NCI-H1694 treated with DMSO at 0.1 percent for 48 hours (cell line): Measurements from ENCODE around the gene C9orf43.
"Not testable (repeated sequence)": the region's sequence is repeated elsewhere in the genome, so short reads cannot be mapped to it uniquely, and the experiment has no call there.

Source experiments
- DNase-seq: peaks from one replicate; lab custom pipeline; 2025; lab: John Stamatoyannopoulos, UW

Gene C9orf43

DNA sequence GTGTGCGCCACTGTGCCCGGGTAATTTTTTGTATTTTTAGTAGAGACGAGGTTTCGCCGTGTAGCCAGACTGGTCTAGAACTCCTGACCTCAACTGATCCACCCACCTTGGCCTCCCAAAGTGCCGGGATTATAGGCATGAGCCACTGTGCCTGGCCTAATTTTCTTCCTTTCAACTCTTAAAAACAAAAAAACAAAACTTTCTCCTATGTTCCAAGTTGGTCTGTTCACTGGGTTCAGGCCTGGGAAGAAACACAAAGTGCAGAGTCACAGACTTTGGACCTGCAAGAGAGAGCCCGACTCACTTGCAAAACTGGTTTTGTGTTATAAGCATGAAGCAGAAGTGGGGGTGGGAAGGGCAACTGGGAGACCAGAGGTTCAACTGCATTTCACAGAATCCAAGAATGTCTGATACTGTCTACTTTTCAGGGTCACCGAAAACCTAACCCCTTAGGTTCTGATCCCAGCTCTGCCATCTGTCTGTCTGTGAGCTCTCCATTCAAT is 28.6 kb upstream of the C9orf43 start:
- no peak for DNase-seq

DNA sequence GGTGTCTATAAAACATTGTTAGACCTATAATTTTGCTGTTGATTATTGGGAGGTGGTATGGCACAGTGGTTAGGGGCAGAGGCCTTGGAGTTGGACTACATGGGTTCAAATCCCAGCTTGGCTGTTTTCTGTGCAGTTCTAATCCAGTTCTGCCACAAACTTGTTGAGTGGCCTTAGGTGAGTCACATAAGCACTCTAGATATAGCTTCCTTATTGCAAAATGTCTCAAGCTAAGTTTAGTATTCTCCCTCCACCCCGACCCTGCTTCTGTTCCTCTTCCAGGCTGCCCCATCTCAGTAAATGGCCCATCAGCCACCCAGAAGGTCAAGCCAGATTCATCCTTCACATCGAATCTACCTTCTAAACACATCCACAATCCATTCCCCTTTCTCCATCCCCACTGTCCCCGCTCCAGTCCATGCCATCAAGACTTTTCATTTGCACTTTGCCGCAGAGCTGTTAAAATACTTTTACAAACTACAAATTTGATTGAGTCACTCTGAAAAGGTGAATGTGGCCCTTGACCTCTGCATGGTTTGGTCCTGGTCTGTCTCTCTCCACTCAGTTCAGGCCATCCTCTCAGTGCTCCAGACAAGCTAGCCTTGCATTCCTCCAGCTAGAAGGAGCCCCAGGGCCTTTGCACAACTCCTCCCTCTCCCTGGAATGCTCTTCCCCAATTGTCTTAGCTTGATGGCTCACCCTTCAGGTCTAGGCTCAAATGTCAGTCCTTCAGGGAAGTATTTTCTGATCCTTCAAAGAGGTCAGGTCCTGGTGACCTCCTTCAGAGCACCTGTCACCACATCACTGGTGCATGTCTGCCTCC is 23.8 kb upstream of the C9orf43 start:
- DNase-seq, result no peak

DNA sequence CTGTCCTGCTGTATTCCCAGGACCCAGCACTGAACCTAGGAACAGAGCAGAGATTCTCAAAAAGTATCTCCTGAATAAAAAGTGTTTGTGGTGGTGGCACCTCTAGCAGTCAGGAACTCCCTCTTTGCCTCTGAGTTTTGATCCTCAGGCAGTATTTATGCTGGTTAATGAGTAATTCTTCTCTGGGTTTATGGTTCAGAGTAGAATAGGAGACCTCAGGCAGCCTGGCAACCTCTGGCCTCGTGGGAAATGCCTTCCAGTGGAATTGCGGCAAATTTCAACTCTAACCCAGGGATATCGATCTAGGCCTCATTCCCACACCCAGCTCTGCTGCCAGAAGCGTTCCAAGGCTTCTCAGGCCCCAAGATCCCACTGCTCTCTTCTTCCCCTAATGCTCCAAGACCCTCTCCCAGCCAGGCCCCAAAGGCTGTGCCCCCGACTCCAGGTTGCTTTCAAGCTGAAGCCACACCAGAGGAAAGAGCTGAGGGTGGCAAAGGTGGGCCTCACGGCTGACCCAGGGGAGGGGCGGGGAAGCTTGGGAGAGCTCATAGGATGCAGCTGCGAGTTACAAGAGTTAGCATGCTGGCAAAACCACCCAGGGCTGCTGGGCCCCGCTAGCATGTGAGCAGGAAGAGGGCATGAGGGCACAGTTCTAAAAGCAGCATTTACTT is 22.9 kb upstream of the C9orf43 start:
- DNase-seq, result no peak

DNA sequence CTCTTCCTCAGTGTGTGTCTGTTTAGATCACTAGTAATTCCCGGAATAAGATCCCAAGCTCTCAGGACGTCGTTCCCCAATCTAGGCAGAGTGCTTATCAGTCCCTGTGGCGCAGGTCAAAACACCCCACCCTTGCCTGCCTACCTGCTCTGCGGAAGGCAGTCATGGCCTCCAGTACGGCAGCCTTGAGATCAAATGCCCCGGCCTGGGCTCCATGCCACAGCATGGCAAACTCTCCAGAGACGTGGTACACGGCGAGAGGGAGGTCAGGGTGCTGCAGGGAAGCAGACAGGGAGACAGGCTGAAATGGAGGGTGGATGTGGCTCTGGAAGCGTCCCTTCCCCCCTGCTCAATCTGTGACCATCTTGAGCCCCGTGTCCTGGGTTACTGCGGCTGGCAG is 21.7 kb upstream of the C9orf43 start:
- no peak for DNase-seq

DNA sequence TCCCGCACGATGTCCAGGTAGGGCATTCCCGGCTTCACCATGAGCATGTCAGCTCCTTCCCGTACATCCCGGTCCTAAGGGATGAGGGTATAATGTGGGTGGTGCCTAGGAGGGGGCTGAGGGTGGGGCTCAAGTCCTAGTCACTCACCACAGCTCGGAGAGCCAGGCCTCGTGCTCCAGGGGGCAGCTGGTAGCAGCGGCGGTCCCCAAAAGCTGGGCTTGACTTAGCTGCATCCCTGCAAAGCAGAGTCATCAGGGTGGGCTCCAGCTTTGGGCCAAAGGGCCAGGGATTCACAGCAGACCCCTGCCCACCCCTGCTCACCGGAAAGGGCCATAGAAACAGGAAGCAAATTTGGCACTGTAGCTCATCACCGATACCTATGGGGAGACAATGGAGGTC is 21.1 kb upstream of the C9orf43 start:
- DNase-seq, result no peak

DNA sequence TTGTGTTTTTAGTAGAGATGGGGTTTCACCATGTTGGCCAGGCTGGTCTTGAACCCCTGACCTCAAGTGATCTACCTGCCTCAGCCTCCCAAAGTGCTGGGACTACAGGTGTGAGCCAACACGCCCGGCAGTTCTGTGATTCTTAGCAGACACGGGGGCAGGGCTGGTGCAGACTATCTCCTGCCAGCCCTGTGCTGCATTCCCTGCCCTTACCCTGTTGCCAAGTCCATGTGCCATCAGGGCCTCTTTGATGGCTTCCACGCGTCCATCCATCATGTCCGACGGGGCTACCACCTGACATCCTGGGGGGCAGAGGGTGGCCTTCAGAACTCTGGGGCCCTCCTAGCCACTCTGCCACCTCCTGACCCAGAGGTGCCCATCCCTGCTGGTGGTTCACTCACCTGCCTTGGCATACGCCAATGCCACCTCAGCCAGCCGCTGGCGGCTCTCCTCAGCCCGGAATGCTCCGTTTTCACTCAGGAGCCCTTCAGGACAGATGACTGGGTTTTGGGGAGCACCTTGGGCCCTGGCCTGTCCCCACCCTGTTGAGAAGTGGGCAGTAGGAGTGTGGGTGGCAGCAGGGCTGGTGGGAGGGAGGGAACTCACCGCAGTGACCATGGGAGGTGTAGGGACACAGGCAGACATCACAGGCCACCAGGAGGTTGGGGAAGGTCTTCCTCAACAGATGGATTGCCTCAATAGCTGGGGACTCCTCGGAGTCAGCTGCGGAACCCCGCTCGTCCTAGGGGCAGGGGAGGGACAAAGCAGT is 20.2 kb upstream of the C9orf43 start:
- no peak for DNase-seq

DNA sequence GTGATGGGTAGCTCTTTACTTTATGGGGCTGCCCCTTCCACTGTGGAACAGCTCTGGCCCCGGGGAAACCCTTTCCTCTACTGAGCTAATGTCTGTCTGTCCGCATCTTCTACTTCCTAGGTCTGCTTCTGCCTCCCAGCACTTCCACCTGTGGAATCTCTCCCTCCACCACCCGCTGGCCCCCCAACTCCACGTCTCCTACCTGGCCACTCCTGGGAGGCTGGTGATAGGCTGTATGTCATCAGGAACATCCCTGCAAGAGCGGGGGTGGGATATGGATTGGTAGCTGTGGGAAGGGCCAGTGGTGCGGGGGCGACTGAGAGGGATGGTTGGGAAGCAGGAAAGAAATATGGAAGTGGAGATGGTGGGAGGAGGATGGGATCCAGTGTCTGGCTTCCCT is 18.6 kb upstream of the C9orf43 start:
- DNase-seq, result no peak

DNA sequence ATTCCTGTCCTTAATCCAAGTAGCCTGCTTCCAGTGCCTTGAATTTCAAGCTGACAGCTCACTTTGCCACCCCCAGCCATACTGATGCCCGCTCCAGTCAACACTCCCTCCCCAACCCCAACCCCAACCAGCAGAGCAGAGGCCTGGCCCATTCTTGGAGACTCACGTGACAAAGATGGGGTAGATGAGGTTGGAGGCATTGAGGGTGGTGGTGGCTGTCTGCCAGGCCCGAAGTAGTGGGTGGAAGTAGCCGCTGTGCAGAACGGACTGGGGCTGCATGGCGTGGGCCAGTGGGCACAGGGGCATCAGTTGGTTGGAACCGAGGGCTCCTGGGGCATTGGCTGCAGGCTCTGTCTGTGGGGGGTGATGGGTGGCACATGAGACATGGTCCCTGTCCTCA is 17.3 kb upstream of the C9orf43 start:
- DNase-seq, result no peak

DNA sequence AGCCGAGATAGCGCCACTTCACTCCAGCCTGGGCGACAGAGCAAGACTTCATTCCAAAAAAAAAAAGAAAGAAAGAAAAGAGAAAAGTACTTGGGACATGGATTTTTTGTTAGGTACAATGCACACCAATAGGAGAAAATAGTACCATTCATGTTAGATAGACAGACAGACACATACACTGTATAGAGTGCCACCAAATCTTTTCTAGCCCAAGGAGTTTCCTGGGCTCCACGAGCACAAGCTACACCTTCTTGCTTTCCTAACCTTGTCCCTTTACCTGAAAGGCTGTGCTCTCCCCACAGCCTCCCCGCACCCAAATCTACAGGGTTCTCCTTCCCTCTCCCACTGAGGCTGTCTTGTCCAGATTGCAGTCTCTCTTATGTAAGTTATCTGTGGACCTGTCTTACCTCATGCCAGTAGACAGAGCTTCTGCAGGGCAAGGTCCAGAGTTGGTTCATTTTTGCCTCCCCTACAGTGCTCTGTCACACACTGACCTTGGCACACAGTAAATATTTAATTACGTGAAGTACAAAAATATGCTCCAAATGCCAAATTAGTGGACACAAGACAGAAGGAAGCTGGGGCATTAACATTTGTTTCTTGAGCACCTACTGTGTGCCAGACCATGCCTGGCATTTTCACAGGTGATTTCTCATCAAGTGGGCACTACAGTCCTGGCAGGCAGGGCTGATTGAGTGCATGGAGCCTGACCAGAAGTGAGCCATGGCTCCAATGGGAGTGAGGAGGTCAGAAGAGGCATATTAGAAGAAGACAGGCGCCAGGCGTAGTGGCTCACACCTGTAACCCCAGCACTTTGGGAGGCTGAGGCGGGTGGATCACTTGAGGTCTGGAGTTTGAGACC is 15.3 kb upstream of the C9orf43 start:
- no peak for DNase-seq

DNA sequence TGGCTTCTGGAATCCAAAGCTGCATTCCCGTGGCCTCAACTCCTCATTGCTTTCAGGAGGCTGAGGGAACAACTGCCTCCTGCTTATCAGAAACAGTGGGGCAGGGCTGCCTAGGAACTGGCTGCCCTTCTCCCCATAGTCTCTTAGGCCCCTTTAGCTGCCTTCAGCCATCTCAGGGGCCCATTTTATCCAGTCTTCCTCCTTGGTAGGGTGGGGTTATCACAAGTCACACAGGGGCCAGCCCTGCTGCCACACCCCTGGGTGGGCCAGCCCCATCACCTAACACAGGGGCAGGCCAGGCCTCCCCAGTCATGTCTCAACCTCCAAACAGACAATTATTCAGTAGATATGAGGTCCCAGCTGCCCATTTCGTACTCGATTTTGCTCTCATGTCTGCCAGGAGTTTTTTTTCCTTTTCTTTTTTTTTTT is 13.3 kb upstream of the C9orf43 start:
- DNase-seq, result no peak

DNA sequence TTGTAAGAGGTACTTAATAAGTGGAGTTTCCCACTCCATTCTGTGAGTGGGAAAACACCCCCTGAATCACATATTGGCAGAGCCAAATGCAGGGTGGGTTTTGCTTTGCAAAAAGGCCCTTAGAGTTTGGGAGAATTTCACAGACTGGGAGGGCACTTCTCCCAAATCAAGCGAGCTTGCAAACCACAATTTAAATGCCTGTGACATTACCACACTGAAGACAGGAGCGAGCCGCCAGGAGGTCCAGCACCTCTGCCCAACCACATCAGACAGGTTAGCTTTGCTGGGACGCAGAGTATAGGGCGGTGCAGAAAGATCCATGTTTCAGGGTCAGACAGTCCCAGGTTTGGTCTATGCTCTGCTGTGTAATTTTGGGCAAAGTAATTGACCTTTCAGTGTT is 11.8 kb upstream of the C9orf43 start:
- DNase-seq, result no peak

DNA sequence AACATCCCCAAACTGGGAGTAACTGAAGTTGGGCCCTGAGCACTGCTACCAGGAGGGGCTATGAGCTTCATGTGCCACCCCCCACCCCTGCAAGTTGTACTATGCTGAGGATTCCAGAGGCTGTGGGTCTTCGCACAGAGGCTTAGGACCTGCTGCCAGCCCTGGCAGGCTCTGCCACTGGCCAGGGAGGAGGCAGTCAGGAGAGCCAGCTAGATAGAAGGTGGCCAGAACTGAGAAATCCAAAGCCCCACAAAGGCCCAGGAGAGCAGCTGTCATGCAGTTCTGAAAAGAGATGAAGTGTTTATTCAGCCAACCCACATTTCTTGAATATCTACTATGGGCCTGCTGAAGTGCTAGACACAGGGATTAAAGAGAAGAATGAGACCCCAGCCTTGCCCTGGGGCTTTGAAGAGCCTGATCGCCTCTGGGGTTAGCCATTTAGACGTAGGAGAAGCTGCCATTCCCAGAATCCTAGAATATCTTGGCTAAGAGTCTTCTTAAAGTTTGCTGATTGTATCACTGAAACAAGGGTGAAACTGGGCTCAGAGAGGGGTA is 10.8 kb upstream of the C9orf43 start:
- no peak for DNase-seq

DNA sequence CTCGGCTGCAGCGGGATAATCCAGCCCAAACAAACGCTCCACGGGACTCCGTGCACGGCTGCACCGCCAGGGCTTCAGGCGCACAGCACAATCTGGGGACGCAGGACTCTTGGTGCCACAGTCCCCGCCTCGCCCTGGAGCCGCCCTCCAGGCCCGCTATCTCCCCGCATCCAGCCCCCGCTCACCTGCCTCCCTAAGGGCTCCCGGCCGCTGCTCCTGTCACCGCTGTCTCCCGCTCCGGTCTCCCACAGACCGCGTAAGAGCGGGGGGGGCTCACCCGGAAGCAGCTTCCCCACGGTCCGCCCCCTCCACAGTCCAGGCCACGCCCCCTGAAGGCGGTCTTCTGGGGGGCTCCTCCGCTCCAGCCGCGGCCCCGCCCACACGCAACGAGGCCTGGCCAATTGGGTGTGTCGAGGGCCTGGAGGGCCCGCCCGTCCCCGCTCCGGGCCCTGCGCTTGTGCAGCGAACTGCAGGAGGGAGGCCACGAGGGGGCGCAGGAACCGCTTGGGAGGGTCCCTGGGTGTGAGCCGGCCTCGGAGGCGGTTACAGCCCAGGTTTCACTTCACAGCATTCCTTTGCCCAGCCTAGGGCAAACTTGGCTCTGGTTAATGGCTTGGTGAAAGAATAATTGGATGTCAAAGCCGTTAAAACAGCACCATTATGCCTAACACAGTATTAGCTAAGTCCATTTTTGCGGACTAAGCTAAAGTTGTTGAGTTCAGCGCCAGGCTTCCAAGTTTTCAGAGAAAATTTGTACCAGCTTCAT is 9.3 kb upstream of the C9orf43 start, which contains the start of gene ALAD:
ALAD (minus strand) TSS at position 258 of the 766 bp plus-strand sequence. CDS start 7,725 bp downstream, outside the sequence.
- peak; percentile 86 for DNase-seq

DNA sequence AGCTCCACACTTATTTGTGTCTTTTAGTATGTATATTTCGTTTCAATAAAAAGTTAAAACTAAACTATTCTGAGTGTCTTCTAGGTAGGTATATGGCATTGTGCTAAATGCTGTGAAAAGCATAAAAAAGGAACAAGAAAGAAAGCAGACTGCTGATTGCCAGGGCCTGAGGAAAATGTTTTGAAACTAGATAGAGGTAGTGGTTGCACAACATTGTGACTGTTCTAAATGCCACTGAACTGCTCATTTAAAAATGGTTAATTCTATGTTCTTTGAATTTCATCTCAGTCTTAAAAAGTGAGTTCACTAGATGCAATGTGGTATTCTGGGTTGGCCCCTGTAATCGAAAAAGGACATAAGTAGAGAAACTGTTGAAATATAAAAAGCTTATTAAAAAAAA is 6.9 kb upstream of the C9orf43 start:
- DNase-seq, result no peak

DNA sequence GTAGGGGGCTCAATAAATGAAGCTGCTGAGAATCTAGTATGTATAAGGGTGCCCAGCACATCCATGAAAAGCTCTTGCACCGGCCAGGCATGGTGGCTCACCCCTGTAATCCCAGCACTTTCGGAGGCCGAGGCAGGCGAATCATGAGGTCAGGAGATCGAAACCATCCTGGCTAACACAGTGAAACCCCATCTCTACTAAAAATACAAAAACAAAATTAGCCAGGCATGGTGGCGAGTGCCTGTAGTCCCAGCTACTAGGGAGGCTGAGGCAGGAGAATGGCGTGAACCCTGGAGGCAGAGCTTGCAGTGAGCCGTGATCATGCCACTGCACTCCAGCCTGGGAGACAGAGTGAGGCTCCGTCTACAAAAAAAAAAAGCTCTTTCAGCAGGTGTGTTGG is 4.2 kb upstream of the C9orf43 start:
- not testable (repeated sequence) for DNase-seq

DNA sequence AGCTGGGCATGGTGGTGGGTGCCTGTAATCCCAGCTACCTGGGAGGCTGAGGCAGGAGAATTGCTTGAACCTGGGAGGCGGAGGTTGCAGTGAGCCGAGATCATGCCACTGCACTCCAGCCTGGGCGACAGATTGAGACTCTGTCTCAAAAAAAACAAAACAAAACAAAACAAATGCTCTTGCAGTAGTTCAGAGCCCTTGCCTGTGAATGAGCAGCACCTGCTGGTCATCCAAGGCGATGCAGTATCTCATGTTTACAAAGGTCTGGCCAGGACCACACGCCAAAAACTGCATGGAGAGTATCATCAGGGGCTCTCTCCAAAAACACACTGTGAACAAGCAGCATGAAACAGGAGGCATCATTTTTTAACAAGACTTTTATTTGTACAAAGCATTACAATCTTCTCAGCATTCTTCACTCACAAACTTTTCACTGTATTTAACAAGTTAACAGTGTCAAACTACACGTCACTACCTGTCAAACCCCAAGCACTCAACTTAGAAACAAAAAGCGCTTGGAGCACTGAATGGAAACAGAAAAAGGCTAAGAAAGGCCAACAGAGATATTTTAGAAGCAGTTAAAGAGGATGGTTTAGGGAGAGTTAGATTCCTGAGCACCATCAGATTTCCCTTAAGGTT is 3.6 kb upstream of the C9orf43 start:
- peak; percentile 56 for DNase-seq

DNA sequence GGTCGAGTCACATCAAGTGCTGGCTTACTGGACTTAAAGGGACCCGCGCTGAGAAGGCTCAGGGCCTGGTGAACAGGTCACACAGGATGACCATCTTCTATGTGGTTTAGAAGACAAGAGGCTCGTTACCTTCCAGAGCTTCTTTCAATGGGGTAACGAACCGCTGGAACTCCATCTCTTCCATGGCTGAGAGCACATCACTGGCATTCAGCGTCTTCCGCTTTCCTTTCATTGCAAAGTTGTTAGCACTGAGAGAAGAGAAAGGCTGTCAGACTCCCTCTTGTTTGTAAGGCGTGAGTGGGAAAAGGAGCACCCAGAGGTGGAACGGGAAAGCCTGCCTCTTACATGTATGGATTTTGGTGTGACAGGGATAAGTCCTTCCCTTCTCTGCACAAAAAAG is 1.1 kb upstream of the C9orf43 start:
- no peak for DNase-seq

DNA sequence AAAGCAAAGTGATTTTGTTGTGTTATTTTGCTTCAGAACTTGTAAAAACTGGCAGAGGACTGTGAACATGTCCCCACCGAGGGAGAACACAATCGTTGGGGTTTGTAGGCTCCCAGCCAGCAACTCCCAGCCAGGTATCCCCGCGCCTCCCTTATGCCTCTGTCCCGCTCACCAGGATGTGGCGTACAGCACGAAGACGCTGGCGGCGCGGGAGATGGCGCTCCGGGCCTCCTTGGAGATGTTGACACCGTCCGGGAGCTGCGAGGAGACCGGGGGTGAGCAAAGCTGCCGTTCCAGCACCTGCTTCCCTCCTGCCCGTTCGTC is 702 bp upstream of the C9orf43 start:
- DNase-seq, result no peak

DNA sequence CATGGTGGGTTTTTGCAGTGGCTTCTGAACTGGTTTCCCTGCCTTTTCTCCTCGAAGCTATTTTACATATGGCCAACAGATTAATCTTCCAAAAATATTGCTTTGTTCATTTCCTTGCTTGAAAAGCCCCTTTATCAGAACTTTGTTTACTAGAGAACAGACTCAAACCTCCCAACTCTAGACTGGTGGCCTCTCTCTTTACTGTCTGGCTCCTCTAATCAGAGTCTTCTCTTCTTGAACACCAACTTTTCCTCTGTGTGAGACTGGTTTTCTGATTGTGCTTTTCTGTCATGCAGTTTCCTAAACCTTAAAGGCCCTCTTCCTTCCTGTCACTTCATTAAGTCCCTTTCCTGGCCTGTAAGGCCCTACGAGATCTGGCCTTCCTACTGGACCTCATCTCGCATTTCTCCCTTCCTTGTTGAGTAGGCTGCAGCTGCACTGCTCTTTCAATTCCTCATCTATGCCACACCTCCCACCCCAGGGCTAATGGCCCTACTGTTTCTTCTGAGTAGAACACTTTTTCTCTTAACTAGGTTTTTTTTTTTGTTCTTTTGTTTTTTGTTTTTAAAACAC is 5.7 kb downstream of the C9orf43 start:
- no peak for DNase-seq

DNA sequence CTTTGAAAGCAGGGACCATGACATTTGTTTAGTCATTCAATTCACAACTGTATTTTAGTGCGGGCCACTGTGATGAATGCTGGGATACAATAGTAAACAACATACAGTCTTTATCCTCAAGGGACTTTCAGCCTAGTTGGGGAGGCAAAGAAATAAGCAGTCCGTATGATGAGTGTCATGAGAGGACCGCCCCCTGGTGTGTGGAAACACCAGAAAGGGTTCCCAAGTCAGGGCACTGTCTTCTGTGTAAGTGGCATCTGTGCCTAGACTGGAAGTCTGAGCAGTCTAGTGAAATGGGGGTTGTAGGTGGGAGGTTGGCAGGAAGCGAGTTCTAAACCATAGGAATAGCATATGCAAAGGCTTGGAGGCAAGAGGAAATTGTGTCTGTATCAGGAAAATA is 6.8 kb downstream of the C9orf43 start:
- DNase-seq, result no peak
